IPS-18a (cell line): ENCODE data around the gene UBXN4.
"Not testable (repeated sequence)": the region's sequence is repeated elsewhere in the genome, so short reads cannot be mapped to it uniquely, and the experiment has no call there.

Experiments used
- H3K27ac ChIP-seq: one replicate; pipeline ENCODE4 v1.5.1; 2013; ENCODE audit warnings: low read length
- H3K27me3 ChIP-seq: one replicate; pipeline ENCODE4 v1.6.1; 2013; ENCODE audit warnings: mild to moderate bottlenecking, low read length; ENCODE audit not compliant: control insufficient read depth, insufficient read depth
- H3K36me3 ChIP-seq: one replicate; pipeline ENCODE4 v1.6.1; 2013; ENCODE audit warnings: low read depth, low read length; ENCODE audit not compliant: control insufficient read depth
- H3K4me1 ChIP-seq: one replicate; pipeline ENCODE4 v1.6.1; 2013; ENCODE audit warnings: low read depth, low read length; ENCODE audit not compliant: control insufficient read depth
- H3K4me3 ChIP-seq: one replicate; pipeline ENCODE4 v1.5.1; 2013; ENCODE audit warnings: low read length
- H3K9ac ChIP-seq: one replicate; pipeline ENCODE4 v1.6.1; 2013; ENCODE audit warnings: mild to moderate bottlenecking, low read length, moderate library complexity
- H3K9me3 ChIP-seq: one replicate; pipeline ENCODE4 v1.6.1; 2013; ENCODE audit warnings: low read depth, low read length; ENCODE audit not compliant: control insufficient read depth

Gene UBXN4

GRCh38 chr2:135741395-135742324, at the start of gene UBXN4:
TSS of gene UBXN4 (plus strand) at chr2:135741855. CDS start at chr2:135741930, 75 bp downstream.
- peak within 1 kb of the TSS; percentile 95 for H3K4me3 ChIP-seq
- peaks cover 13% of the 10 kb centered on the region for H3K4me1 ChIP-seq
- no peaks in the 10 kb centered on the region for H3K27me3 ChIP-seq
- H3K9me3 ChIP-seq = no peaks in the 10 kb centered on the region
- peaks cover 8% of the 10 kb centered on the region for H3K36me3 ChIP-seq
- H3K9ac ChIP-seq = peak within 1 kb of the TSS; percentile 92
- peak within 1 kb of the TSS; percentile 73 for H3K27ac ChIP-seq

GRCh38 chr2:135694711-135695110, 46.9 kb upstream of the UBXN4 start:
- no peak overlapping the region for H3K4me3 ChIP-seq
- no peaks in the 10 kb centered on the region for H3K4me1 ChIP-seq

GRCh38 chr2:135698838-135699237, 42.8 kb upstream of the UBXN4 start:
- Histone ChIP-seq H3K27me3 (no peaks in the 10 kb centered on the region), H3K36me3 (no peaks in the 10 kb centered on the region)

More at GRCh38 chr2:135694711-135695110, 46.9 kb upstream of the UBXN4 start:
- no peak overlapping the region for H3K9ac ChIP-seq
- no peaks in the 10 kb centered on the region for H3K36me3 ChIP-seq
- H3K9me3 ChIP-seq = no peaks in the 10 kb centered on the region
- H3K27me3 ChIP-seq = no peaks in the 10 kb centered on the region
- no peak overlapping the region for H3K27ac ChIP-seq

GRCh38 chr2:135701442-135701841, 40.2 kb upstream of the UBXN4 start:
- H3K36me3 ChIP-seq = no peaks in the 10 kb centered on the region
- no peaks in the 10 kb centered on the region for H3K4me1 ChIP-seq
- no peak overlapping the region for H3K27ac ChIP-seq
- H3K9me3 ChIP-seq = no peaks in the 10 kb centered on the region
- no peak overlapping the region for H3K9ac ChIP-seq
- no peak overlapping the region for H3K4me3 ChIP-seq
- no peaks in the 10 kb centered on the region for H3K27me3 ChIP-seq

More at GRCh38 chr2:135698838-135699237, 42.8 kb upstream of the UBXN4 start:
- H3K9ac ChIP-seq = no peak overlapping the region
- H3K4me3 ChIP-seq = no peak overlapping the region
- no peaks in the 10 kb centered on the region for H3K4me1 ChIP-seq
- no peak overlapping the region for H3K27ac ChIP-seq
- H3K9me3 ChIP-seq = no peaks in the 10 kb centered on the region

- H3K27me3 ChIP-seq = no peaks in the 10 kb centered on the region
- no peak overlapping the region for H3K4me3 ChIP-seq
- H3K36me3 ChIP-seq = no peaks in the 10 kb centered on the region
- H3K9me3 ChIP-seq = no peaks in the 10 kb centered on the region
- no peak overlapping the region for H3K27ac ChIP-seq
- no peaks in the 10 kb centered on the region for H3K4me1 ChIP-seq
- no peak overlapping the region for H3K9ac ChIP-seq
Measured at GRCh38 chr2:135703300-135703699, 38.4 kb upstream of the UBXN4 start.

GRCh38 chr2:135704075-135704474, 37.6 kb upstream of the UBXN4 start:
- H3K9me3 ChIP-seq, H3K4me3 ChIP-seq, H3K27ac ChIP-seq, H3K27me3 ChIP-seq, H3K4me1 ChIP-seq, H3K36me3 ChIP-seq, H3K9ac ChIP-seq: not testable (repeated sequence)

GRCh38 chr2:135708159-135708558, 33.5 kb upstream of the UBXN4 start:
- no peak overlapping the region for H3K4me3 ChIP-seq
- H3K9ac ChIP-seq = no peak overlapping the region
- H3K4me1 ChIP-seq = no peaks in the 10 kb centered on the region
- no peaks in the 10 kb centered on the region for H3K9me3 ChIP-seq
- no peaks in the 10 kb centered on the region for H3K27me3 ChIP-seq
- peaks cover 7% of the 10 kb centered on the region for H3K36me3 ChIP-seq
- H3K27ac ChIP-seq = no peak overlapping the region

GRCh38 chr2:135709992-135710391, 31.7 kb upstream of the UBXN4 start:
- Histone ChIP-seq H3K27ac (no peak overlapping the region), H3K4me1 (no peaks in the 10 kb centered on the region), H3K9ac (no peak overlapping the region), H3K27me3 (no peaks in the 10 kb centered on the region), H3K36me3 (peaks cover 9% of the 10 kb centered on the region), H3K9me3 (no peaks in the 10 kb centered on the region), H3K4me3 (no peak overlapping the region)

- H3K27ac ChIP-seq, H3K4me3 ChIP-seq, H3K9ac ChIP-seq, H3K27me3 ChIP-seq, H3K9me3 ChIP-seq, H3K4me1 ChIP-seq: not testable (repeated sequence)
- H3K36me3 ChIP-seq = peaks cover 28% of the 10 kb centered on the region
Measured at GRCh38 chr2:135715086-135715485, 26.6 kb upstream of the UBXN4 start.

- no peak overlapping the region for H3K27ac ChIP-seq
- no peaks in the 10 kb centered on the region for H3K4me1 ChIP-seq
- H3K4me3 ChIP-seq = no peak overlapping the region
- no peaks in the 10 kb centered on the region for H3K9me3 ChIP-seq
- H3K36me3 ChIP-seq = peaks cover 11% of the 10 kb centered on the region
- H3K9ac ChIP-seq = no peak overlapping the region
- no peaks in the 10 kb centered on the region for H3K27me3 ChIP-seq
Measured at GRCh38 chr2:135728064-135728743, 13.5 kb upstream of the UBXN4 start.

- H3K27ac ChIP-seq = no peak overlapping the region
- H3K9me3 ChIP-seq = no peaks in the 10 kb centered on the region
- H3K4me3 ChIP-seq = no peak overlapping the region
- H3K36me3 ChIP-seq = no peaks in the 10 kb centered on the region
- H3K9ac ChIP-seq = no peak overlapping the region
- no peaks in the 10 kb centered on the region for H3K27me3 ChIP-seq
- H3K4me1 ChIP-seq = no peaks in the 10 kb centered on the region
Measured at GRCh38 chr2:135732561-135732960, 9.1 kb upstream of the UBXN4 start.
